HTERT RPE-1 (cell line): ENCODE data around the gene ZDHHC5.

Source experiments
- in situ Hi-C: fragments of 300-500 bp; cut with MboI; formaldehyde crosslinking; loops from 4 replicates; pipeline ENCODE4 v1.14.3; 2020; ENCODE audit warnings: low sequenced_read_pairs

The ZDHHC5 gene, protein sequence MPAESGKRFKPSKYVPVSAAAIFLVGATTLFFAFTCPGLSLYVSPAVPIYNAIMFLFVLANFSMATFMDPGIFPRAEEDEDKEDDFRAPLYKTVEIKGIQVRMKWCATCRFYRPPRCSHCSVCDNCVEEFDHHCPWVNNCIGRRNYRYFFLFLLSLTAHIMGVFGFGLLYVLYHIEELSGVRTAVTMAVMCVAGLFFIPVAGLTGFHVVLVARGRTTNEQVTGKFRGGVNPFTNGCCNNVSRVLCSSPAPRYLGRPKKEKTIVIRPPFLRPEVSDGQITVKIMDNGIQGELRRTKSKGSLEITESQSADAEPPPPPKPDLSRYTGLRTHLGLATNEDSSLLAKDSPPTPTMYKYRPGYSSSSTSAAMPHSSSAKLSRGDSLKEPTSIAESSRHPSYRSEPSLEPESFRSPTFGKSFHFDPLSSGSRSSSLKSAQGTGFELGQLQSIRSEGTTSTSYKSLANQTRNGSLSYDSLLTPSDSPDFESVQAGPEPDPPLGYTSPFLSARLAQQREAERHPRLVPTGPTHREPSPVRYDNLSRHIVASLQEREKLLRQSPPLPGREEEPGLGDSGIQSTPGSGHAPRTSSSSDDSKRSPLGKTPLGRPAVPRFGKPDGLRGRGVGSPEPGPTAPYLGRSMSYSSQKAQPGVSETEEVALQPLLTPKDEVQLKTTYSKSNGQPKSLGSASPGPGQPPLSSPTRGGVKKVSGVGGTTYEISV

DNA sequence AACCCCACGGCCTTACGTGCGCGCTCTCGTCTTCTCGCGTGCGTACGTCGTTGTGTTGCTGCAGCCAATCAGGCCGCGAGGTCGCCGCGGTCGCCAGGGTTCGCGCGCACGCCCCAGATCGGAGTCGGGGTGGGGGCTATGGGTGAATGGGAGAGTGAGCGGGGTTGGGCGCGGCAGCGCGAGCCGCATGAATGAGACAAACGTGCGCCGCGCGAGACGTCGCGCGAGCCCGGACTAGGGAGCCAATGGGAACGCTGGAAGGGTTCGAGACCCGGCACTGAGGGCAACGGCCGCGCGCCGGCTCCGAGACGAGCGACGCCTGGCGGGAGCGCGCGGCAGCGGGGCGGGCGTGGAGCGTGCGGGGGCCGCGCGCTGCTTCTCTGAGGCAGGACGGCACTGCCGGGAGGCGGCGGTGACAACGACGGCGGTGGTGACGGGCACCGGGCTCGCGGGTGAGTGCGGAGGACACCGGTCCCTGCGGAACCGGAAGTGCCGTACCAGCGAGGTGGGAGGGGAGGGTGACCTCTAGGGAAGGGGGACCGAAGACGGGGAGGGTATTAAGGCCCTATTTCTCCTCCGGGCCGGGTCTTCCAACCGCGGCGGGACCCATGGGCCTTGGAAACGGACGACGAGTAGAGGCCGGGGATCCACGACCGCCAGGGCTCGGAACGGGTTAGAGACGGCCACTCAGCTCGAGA, at the start of gene ZDHHC5:
Gene ZDHHC5 (plus strand): TSS at position 379 of the 698 bp plus-strand sequence. CDS start 4,977 bp downstream, outside the sequence.
- in situ Hi-C loops = no loop called here

DNA sequence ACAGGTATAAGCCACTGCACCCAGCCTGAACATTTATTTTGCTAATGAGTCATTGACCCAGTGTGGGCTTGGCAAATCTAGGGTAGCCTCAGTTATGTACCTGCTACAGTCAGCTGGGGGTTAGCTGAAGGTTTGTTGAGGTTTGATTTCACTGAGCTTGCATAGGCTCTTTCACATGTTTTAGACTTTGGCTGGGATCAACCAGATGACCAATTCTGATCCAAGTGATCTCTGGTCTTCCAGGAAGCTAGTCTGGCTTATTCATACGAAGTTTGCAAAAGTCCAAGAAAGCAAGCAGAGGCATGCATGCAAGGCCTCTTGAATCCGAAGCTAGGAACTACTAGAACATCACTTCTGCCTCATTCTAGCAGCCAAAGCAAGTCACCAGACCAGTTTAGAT, 49.5 kb upstream of the ZDHHC5 start:
- in situ Hi-C loops = no loop called here

DNA sequence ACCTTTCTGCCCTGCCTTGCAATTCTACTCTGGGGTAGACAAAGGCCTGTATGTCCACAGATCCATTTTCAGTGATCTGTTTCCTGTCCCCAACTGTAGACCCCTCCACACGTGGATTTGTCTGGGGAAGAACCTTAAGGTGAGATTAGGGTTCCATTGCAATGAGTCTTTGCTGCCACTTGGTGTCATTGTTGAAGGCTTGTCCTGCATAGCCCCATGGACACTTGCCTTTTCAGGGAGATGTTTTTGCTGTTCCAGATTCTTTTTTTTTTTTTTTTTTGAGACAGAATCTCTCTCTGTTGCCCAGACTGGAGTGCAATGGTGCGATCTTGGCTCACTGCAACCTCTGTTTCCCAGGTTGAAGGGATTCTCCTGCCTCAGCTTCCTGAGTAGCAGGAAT, 48.6 kb upstream of the ZDHHC5 start:
- in situ Hi-C loops = no loop called here

DNA sequence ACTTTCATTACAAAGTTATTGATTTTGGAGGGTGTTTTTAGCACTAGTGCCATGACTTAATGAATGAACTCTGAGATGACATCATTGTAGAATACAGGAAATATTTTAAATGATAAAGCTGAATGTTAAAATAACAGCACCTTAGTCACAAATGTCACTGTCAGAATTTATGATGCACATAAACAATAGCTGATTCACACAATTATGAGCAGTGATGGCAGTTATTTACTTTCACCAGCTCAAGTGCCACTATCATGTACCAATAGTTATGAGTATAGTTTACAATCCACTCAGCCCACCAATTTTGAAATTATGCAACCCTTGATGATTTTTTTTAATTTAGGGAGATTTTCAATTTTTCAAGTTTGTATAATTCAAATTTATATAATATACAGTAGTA, 47.4 kb upstream of the ZDHHC5 start:
- in situ Hi-C loops = no loop called here

DNA sequence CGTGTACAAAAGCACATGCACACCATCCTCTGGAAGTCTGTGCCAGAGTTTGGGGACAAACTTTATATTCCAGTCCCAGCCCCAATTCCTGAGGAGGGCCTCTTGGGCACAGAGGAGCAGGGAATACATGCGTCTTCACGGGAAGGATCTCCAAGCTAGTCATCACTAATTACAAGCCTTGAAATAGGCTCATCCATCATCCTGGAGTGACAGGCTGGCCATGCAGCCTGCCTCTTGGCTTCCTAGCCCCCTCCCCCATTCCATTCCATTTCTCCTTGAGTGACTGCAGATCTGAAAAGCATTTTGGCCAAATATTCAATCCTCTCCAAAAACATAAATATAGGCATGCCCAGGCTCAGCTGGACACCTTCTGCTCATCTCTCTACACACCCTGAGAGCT, 45.7 kb upstream of the ZDHHC5 start:
- in situ Hi-C loops = no loop called here

DNA sequence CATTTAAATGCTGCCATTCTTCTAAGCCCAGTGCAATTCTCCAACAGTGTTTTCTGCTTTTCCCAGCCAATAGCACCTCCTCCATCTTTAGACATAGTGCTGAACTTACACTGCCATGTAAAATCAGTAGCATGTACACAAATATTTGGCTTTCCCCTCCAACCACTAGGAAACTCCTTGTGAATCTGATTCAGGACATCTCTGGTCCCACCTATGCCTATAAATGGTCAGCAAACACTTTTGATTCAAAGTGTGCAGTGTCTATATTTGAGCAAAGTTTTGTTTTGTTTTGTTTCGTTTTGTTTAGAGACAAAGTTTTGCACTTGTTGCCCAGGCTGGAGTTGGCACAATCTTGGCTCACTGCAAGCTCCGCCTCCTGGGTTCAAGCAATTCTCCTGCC, 43.0 kb upstream of the ZDHHC5 start:
- in situ Hi-C loops = no loop called here

DNA sequence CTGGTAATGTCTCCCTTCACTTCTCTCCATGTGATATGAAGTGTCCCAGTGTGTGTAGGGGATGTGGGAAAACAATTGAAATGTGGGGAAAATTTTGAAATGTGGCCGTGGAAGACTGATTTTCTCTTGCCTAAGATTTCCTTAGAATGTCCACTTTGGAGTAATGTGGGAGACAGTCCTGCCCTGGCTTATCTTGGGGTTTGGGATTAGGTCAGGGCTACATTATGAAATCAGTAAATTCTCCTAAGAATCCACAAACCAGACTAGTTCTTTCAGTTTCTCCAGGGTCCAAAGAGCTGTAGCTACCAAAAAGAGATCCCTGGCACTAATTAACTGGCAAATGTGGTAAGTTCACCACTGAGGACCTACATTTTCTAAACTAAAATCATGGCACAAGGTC, 41.0 kb upstream of the ZDHHC5 start:
- in situ Hi-C loops = no loop called here

DNA sequence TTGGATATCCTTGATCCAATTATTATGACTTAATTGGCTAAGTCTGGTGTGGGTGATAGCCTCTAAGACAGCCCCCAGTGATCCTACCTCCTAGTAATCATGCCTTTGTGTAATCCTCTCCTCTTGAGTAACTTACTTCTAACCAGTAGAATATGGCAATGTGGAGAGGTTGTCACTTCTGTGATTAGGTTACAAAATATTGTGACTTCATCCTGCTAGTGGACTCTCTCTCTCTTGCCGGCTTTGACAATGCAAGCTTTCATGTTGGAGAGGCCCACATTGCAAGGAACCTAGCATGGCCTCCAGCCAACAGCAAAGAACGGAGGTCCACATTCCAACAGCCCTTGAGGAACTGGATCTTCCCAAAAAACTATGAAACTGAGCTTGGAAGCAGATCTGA, 37.7 kb upstream of the ZDHHC5 start:
- in situ Hi-C loops = no loop called here

DNA sequence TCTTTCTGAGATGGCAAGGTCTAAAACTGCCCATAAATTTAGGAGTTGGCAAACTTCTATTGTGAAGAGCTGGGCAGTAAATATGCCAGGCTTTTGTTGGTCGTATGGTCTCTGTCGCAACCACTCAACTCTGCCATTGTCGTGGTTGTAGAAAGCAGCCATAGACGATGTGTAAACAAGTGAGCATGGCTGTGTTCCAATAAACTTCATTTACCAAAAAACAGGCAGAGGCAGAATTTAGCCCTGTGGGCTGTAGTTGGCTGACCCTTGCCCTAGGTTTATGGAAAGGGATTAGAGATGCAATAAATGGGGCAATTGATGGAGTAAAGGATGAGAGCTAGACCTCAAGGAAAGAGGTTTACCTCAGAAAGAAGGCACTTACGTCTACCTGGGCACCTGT, 35.8 kb upstream of the ZDHHC5 start:
- in situ Hi-C loops = no loop called here

DNA sequence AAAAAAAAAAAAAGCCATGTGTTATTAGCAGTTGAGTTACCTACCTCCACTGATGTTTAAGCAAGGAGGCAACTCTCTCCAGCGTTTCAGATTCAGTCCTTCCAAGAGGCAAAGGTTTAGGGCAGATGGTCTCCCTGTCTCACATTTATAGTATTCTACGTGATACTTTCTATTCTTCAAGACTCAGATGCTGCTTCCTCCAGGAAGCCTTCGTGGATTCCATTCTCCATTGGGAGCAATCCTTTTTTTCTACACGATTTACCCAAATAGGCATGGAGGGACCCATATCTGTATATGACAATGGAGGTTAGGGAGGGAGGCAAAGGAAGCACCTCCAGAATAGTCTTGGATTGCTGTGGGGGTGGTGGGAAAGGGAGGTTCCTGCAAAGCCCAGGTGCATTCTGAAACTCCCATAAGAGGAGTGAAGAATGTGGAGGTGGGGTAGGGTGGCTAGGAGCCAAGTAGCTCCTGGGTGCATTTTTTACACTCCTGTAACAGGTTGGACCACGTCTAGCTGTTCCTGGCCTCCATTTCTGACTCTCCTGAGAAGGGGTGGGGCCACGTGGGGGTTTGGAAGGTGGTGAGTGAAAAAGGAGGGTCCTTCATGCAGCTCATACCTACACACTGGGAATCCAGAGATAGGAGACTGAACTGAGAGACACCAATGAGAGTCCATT, 34.4 kb upstream of the ZDHHC5 start:
- in situ Hi-C loops = no loop called here

DNA sequence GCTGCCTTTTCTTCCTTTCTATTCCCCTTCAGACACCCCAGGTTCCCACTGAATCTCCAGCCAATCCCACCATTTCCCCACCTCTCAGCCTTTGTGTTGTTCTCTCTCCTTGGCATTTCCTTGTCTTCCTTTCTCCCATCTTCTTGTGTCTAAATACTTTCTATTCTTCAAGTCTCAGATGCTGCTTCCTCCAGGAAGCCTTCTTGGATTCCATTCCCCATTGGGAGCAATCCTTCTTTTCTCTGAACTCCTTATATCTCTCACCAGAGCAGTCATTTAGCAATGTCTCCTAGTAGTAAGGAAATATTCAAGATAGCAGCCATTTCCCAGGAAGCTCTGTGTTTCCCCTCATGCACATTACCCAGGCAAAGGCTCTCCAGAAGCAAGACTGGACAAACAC, 33.6 kb upstream of the ZDHHC5 start:
- in situ Hi-C loops = no loop called here

DNA sequence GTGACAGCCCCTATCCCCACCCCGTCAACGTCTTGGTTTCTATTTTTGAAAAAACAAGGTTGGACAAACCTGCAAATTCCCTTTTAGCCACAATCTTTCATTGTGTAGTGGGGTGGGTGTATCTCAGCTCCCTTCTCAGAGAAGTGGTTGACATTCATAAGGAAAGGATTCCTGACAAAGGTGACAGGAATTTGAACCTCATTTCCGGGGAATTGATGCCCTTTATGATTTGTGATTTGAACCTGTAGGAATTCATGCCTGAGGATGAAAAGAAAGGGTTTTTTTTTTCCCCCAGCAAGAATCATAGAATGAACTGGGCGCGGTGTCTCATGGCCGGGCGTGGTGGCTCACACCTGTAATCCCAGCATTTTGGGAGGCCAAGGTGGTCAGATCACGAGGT, 32.7 kb upstream of the ZDHHC5 start:
- in situ Hi-C loops = no loop called here

DNA sequence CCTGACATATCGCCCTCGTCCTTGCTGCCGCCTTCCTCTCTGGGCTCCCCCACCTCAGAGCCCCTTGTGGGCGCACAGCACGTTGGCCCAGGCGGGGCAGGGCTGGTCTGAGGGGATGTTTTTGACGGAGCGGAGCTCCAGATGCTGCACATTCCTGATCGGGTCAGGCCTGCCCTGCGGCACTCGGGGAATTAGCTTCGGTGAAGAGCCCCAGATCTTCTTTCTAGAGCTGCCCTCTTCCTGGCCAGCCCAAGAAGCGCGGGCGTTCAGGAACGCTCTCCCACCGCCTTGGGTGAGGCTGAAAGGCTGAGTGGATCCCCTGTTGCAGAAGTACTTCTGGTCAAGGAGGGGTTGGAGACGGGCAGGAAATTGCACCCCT, 30.3 kb upstream of the ZDHHC5 start:
- in situ Hi-C loops = no loop called here

DNA sequence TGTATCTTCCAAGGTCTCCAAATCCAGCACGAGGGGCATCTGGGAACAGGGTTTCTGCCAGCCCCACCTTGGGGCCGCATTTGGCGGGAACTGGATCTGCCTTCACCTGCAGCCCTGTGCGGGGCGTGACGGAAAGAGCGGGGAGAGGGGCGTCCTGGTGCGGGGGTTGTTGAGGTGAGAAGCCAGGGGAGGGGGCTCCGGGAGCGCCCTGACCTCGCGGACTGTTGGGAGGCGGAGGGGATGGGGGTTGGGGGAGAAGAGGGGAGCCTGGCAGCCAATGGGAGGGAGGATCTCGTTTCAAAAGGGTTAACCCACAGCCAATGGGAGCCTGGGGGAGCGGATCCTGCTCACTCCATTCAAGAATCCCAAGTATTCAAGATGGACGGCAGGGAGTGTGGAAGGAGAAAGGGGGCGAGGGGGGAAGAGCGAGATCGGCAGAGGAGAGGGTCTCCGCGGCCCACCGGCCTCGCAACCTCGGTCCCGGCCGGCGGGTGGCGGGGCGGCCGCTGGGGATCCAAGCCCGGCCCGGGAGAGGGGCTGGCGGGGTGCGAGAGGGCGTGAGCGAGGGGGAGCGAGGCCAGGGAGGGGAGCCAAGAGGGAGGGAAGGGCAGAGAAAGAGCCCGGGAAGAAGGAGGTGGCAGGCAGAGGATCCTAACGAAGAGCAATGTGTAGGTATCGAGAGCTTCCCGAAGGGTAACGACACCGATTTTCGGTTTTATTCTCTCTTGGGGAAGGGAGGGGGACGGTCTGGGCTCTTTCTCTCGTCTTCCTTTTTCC, 29.7 kb upstream of the ZDHHC5 start:
- in situ Hi-C loops = no loop called here

DNA sequence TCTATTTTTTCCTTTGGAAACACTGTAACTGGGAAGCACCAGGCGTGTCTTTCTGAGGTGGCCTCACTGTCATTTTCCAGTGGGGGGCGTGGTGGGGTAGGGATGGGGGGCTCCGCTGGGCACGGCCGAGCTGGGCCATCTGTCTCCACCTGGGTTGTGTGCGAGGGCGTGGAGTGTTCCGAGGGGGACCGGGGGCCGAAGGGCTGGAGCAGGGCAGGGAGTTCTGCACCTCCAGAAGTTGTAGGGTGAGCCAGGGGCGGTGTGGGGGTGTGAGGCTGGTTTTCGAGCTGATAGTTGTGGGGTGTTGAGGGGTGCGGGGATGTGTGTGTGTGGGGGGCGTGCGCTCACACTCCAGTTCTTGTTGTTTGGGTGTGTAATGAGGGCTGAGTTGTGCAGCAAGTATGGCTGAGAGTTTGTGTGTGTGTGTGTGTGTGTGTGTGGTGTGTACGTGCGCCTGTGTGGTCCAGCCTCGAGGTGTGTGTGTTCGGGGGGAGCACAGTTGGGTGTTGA, 29.0 kb upstream of the ZDHHC5 start:
- in situ Hi-C loops = no loop called here

DNA sequence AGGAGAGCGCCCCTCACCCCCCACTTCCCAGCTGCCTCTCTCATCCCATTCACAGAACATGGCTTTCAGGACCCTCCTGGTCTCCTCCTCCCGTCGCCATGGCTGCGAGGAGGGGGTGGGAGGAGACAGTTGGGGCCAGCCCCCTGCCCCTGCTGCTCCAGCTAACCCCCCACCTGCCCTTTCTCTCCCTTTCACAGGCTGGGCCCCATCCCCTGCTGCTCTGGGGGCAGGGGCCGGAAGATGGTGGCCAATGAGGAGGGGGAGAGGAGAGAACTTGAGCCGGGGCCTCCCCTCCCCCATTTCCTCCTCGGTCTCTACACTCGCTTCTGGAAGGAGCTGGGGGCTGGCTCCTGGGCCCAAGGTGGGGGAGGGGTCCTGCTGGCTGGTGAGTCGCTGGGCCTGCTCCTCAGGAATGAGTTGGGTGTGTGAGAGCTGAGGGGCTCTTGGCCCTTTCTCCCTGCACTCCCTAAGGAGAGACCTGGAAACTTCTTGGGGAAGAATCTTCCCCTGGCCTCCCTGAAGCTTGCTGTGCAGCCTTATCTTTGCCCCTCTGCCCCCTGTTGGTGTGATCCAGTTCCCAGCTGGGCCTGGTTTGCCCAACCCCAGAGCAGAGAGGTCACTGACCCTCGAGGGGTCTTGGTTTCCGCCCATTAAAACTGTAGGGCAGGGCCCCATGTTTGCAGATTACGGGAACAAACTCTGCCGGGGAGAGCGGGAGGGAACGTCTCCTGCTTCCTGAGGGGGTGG, 28.4 kb upstream of the ZDHHC5 start:
- in situ Hi-C loops = no loop called here

DNA sequence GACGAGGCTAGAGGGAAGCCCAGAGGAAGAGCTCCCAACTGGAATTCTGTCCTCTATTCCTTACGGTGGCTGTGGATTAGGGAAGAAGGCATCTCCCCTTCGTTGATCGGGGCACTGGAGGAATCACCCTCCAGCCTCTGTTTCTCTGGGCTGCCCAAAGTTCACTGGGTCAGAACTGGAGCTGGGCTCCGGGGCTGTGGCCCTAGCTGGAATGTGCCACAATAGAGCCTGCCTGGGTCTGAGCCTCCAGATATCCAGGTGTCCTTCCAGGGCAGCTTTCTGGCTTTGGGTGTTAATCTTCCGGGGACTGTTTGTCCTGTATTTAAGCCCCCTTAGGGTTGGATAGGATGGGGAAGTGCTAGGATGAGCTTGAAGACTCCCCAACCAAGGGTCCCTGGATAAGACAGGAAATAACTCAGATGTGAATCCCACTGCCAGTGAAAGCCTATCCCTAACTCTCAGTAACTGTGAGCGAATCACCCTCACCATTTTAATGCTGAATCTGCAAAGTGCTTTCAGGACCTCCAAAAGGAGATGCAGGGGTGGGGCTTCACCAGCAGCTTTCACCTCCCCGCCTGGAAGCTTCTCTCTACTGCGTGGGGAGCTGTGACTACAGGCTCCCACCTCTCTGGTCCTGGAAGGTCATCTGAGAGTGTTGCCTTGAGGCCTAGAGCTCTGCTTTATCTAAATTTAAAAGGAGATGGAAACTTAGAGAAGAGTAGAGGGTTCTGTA, 27.7 kb upstream of the ZDHHC5 start:
- in situ Hi-C loops = no loop called here

DNA sequence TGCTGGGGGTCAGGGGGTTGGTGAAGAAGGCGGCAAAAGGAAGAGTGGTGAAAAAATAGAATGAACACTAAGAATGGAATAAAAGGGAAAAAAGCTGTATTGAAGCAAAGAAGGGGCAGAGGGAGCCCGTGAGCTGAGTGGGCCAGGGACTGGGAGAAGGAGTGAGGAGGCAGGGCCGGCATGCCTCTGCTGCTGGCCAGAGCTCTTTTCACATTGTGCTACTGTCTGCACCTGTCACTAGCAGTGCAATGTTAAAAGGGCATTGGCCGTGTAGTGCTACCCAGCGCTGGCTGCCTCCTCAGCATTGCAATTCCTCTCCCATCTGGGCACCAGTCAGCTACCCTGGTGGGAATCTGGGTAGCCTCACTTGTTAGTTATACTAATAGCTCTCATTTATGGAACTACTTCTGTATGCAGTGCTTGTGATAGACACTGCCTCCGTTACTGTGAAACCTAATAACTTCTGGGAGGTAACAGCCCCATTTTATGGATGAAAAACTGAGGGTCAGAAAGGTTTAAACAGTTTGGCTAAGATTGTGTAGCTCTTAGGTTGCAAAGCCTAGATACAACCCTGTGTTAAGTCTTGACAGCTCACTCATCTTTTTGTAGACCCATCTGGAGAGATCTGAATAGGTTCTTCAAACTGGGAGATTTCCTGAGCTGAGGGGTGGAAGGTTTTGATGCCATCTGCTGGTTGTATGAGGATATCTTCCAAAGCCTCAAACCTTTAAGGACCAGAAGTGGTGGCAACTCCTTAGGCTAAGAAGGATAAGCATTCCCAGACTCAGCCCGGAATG, 26.7 kb upstream of the ZDHHC5 start:
- in situ Hi-C loops = no loop called here
